Measurements from ENCODE around the gene FAM216A. TPM values are rescaled to one million over a fixed set of nuclear protein-coding genes. Genes with fewer than 3 reads are reported as not detected.
"Not testable (repeated sequence)": the region's sequence is repeated elsewhere in the genome, so short reads cannot be mapped to it uniquely, and the experiment has no call there.

The FAM216A gene
- total and polyA plus RNA-seq, 4 donors, result 3.6 to 7.4 (median 4.7) TPM

DNA sequence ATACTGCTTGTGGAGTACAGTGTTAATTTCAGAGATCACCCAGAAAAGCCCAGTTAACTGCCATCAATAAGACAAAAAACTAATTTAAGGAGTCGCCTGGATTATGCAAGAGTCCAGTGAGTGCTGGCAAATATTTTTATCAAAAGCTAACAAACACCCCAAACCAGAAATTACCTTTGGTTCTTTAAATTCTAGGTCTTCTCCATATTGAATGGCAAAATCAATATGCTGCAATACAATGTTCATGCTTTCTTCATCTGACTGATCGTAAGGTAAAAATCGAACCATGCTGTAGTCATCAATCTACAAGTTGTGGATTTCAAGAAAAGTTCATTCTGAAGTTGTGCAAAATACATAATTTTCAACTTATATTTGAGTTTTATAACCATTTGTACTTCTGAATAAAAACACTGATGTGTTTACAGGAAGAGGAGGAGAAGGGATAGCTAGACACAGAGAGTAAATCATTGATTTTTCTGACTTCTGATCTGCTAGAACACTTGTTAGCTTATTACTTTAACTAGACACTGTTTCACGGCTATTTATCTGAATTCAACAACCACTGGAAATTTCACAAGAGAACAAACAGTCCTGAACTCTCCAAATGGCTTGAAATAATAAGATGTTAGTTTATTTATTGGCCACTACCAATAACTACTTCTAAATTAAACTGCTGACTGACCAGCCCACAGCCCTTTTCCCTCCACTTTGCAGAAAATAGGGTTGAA lies 14.9 kb upstream of the FAM216A start:
- Histone ChIP-seq H3K4me1 (ENCODE audit: control insufficient read depth in 4 of 4, insufficient read depth in 4 of 4, low read length in 3 of 4) (peaks cover 3 to 23% (median 13%) of the 10 kb centered on the region in 4 donors), H3K4me3 (ENCODE audit: low read depth in 1 of 3, low read length in 3 of 3) (no peak overlapping the region), H3K36me3 (ENCODE audit: control insufficient read depth in 4 of 4, insufficient read depth in 3 of 4, low read depth in 1 of 4, low read length in 3 of 4) (peaks cover 0 to 3% (median 2%) of the 10 kb centered on the region in 4 donors), H3K9ac (ENCODE audit: low read depth in 1 of 2, low read length in 2 of 2) (peak overlapping the region in 1 of 2 donors; percentile 30), H3K27ac (ENCODE audit: low read depth in 1 of 2, low read length in 2 of 2) (peak overlapping the region in 1 of 2 donors; percentile 39), H3K27me3 (ENCODE audit: control insufficient read depth in 4 of 4, insufficient read depth in 4 of 4, low read length in 3 of 4) (no peaks in the 10 kb centered on the region), H3K9me3 (ENCODE audit: control insufficient read depth in 4 of 4, low read length in 3 of 4) (no peaks in the 10 kb centered on the region)
- TF ChIP-seq YY1 (IDR thresholded peaks at IDR 0.05) (peak; percentile 32), RXRA (IDR thresholded peaks at IDR 0.05) (peak; percentile 23 to 33), GABPA (IDR thresholded peaks at IDR 0.05 in 1 of 2, conservative IDR thresholded peaks at IDR 0.05 in 1 of 2) (peak in 1 of 2 donors; percentile 26), FOXA1 (IDR thresholded peaks at IDR 0.05) (no peak), JUND (IDR thresholded peaks at IDR 0.05) (peak in 1 of 2 donors; percentile 23), RAD21 (IDR thresholded peaks at IDR 0.05) (no peak), SP1 (IDR thresholded peaks at IDR 0.05) (peak; percentile 63), TAF1 (conservative IDR thresholded peaks at IDR 0.05) (no peak), HNF4A (conservative IDR thresholded peaks at IDR 0.05) (peak; percentile 35 to 40), NR2F2 (IDR thresholded peaks at IDR 0.05) (no peak)
- TF ChIP-seq, protein P1, sequence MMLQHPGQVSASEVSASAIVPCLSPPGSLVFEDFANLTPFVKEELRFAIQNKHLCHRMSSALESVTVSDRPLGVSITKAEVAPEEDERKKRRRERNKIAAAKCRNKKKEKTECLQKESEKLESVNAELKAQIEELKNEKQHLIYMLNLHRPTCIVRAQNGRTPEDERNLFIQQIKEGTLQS (IDR thresholded peaks at IDR 0.05), result no peak
- no peak for DNase-seq (ENCODE audit: low spot score)
- 36% methylated on average over 4 of the region's 4 CpGs for WGBS

DNA sequence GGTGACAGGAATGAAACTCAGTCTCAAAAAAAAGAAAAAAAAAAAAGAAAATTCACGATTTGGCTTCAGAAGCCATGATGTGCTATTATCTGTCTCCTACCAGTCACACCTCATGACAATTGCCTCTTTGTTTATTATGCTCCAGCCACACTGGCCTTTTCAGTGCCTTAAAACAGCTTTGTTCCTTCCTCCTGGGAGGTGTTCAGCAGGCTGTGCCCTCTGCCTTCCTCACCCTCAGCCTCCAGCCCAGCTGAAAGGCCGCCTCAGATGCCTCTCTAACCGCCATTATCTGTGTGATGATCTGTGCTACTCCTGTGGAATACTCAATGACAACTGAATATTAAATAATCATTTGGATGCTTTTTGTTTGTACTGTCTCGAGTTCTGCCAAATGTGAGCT lies 9.9 kb upstream of the FAM216A start:
- Histone ChIP-seq H3K4me3 (ENCODE audit: low read depth in 1 of 3, low read length in 3 of 3) (no peak overlapping the region), H3K9me3 (ENCODE audit: control insufficient read depth in 4 of 4, low read length in 3 of 4) (no peaks in the 10 kb centered on the region), H3K9ac (ENCODE audit: low read depth in 1 of 2, low read length in 2 of 2) (no peak overlapping the region), H3K36me3 (ENCODE audit: control insufficient read depth in 4 of 4, insufficient read depth in 3 of 4, low read depth in 1 of 4, low read length in 3 of 4) (peaks cover 0 to 16% (median 8%) of the 10 kb centered on the region in 4 donors), H3K27me3 (ENCODE audit: control insufficient read depth in 4 of 4, insufficient read depth in 4 of 4, low read length in 3 of 4) (no peaks in the 10 kb centered on the region), H3K27ac (ENCODE audit: low read depth in 1 of 2, low read length in 2 of 2) (no peak overlapping the region), H3K4me1 (ENCODE audit: control insufficient read depth in 4 of 4, insufficient read depth in 4 of 4, low read length in 3 of 4) (peaks cover 3 to 10% (median 7%) of the 10 kb centered on the region in 4 donors)
- WGBS, result 93% methylated on average over 4 of the region's 4 CpGs
- TF ChIP-seq FOXA1 (IDR thresholded peaks at IDR 0.05) (no peak), JUND (IDR thresholded peaks at IDR 0.05) (no peak), GABPA (IDR thresholded peaks at IDR 0.05 in 1 of 2, conservative IDR thresholded peaks at IDR 0.05 in 1 of 2) (no peak)
- no peak for DNase-seq (ENCODE audit: low spot score)

DNA sequence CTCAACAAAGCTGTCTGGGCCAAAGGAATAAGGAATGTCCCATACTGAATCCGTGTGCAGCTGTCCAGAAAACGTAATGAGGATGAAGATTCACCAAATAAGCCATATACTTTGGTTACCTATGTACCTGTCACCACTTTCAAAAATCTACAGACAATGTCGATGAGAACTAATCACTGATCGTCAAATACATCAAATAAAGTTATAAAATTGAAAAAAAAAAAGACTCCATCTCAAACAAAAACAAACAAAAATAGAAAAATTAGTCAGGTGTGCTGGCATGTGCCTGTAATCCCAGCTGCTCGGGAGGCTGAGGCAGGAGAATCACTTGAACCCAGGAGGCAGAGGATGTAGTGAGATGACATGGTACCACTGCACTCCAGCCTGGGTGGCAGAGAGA lies 7.5 kb upstream of the FAM216A start:
- not testable (repeated sequence) for H3K4me1 ChIP-seq (ENCODE audit: control insufficient read depth in 4 of 4, insufficient read depth in 4 of 4, low read length in 3 of 4); H3K27ac ChIP-seq (ENCODE audit: low read depth in 1 of 2, low read length in 2 of 2); H3K4me3 ChIP-seq (ENCODE audit: low read depth in 1 of 3, low read length in 3 of 3); DNase-seq (ENCODE audit: low spot score); H3K27me3 ChIP-seq (ENCODE audit: control insufficient read depth in 4 of 4, insufficient read depth in 4 of 4, low read length in 3 of 4); H3K9me3 ChIP-seq (ENCODE audit: control insufficient read depth in 4 of 4, low read length in 3 of 4); H3K9ac ChIP-seq (ENCODE audit: low read depth in 1 of 2, low read length in 2 of 2)
- WGBS, result 94% methylated on average over 5 of the region's 5 CpGs
- H3K36me3 ChIP-seq (ENCODE audit: control insufficient read depth in 4 of 4, insufficient read depth in 3 of 4, low read depth in 1 of 4, low read length in 3 of 4), result peaks cover 0 to 16% (median 11%) of the 10 kb centered on the region in 4 donors

DNA sequence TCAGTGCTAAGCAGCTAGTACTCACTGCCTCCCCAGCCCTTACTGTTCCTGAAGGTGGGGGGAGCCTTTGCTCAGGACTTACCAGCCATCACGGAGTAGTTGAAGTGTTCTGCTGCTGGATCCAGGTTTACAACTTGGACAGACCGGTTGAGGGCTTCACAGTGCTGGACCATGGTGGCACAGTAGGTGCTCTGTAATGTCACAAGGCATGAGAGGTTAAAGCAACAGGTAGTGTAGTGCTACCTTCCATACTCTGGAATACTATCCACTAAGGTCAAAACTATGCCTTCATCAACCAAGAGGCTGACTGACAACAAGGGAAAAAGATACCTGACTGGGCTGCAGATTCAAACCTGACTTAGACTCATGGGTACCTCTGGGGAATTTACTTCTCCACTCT lies 3.6 kb upstream of the FAM216A start:
- no peaks in the 10 kb centered on the region for H3K27me3 ChIP-seq (ENCODE audit: control insufficient read depth in 4 of 4, insufficient read depth in 4 of 4, low read length in 3 of 4)
- no peak overlapping the region for H3K27ac ChIP-seq (ENCODE audit: low read depth in 1 of 2, low read length in 2 of 2)
- TF ChIP-seq HNF4A (conservative IDR thresholded peaks at IDR 0.05) (no peak), RXRA (IDR thresholded peaks at IDR 0.05) (no peak), FOXA1 (IDR thresholded peaks at IDR 0.05) (no peak), RAD21 (IDR thresholded peaks at IDR 0.05) (no peak), TAF1 (conservative IDR thresholded peaks at IDR 0.05) (no peak)
- TF ChIP-seq, protein P2, sequence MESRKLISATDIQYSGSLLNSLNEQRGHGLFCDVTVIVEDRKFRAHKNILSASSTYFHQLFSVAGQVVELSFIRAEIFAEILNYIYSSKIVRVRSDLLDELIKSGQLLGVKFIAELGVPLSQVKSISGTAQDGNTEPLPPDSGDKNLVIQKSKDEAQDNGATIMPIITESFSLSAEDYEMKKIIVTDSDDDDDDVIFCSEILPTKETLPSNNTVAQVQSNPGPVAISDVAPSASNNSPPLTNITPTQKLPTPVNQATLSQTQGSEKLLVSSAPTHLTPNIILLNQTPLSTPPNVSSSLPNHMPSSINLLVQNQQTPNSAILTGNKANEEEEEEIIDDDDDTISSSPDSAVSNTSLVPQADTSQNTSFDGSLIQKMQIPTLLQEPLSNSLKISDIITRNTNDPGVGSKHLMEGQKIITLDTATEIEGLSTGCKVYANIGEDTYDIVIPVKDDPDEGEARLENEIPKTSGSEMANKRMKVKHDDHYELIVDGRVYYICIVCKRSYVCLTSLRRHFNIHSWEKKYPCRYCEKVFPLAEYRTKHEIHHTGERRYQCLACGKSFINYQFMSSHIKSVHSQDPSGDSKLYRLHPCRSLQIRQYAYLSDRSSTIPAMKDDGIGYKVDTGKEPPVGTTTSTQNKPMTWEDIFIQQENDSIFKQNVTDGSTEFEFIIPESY (IDR thresholded peaks at IDR 0.05), result no peak
- TF ChIP-seq, protein P3, sequence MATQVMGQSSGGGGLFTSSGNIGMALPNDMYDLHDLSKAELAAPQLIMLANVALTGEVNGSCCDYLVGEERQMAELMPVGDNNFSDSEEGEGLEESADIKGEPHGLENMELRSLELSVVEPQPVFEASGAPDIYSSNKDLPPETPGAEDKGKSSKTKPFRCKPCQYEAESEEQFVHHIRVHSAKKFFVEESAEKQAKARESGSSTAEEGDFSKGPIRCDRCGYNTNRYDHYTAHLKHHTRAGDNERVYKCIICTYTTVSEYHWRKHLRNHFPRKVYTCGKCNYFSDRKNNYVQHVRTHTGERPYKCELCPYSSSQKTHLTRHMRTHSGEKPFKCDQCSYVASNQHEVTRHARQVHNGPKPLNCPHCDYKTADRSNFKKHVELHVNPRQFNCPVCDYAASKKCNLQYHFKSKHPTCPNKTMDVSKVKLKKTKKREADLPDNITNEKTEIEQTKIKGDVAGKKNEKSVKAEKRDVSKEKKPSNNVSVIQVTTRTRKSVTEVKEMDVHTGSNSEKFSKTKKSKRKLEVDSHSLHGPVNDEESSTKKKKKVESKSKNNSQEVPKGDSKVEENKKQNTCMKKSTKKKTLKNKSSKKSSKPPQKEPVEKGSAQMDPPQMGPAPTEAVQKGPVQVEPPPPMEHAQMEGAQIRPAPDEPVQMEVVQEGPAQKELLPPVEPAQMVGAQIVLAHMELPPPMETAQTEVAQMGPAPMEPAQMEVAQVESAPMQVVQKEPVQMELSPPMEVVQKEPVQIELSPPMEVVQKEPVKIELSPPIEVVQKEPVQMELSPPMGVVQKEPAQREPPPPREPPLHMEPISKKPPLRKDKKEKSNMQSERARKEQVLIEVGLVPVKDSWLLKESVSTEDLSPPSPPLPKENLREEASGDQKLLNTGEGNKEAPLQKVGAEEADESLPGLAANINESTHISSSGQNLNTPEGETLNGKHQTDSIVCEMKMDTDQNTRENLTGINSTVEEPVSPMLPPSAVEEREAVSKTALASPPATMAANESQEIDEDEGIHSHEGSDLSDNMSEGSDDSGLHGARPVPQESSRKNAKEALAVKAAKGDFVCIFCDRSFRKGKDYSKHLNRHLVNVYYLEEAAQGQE (IDR thresholded peaks at IDR 0.05), result no peak
- TF ChIP-seq, protein P1 (IDR thresholded peaks at IDR 0.05), result no peak
- peaks cover 0 to 9% (median 7%) of the 10 kb centered on the region in 4 donors for H3K36me3 ChIP-seq (ENCODE audit: control insufficient read depth in 4 of 4, insufficient read depth in 3 of 4, low read depth in 1 of 4, low read length in 3 of 4)
- peaks cover 0 to 27% (median 21%) of the 10 kb centered on the region in 4 donors for H3K4me1 ChIP-seq (ENCODE audit: control insufficient read depth in 4 of 4, insufficient read depth in 4 of 4, low read length in 3 of 4)
- H3K4me3 ChIP-seq (ENCODE audit: low read depth in 1 of 3, low read length in 3 of 3), result no peak overlapping the region
- WGBS, result 93% methylated on average over 2 of the region's 2 CpGs
- no peak overlapping the region for H3K9ac ChIP-seq (ENCODE audit: low read depth in 1 of 2, low read length in 2 of 2)
- no peaks in the 10 kb centered on the region for H3K9me3 ChIP-seq (ENCODE audit: control insufficient read depth in 4 of 4, low read length in 3 of 4)
- no peak for DNase-seq (ENCODE audit: low spot score)
